Glomerular visceral epithelial cell (primary cell): ENCODE results near the gene DHCR24.
"Not testable (repeated sequence)": the region's sequence is repeated elsewhere in the genome, so short reads cannot be mapped to it uniquely, and the experiment has no call there.

Experiments
- DNase-seq: peaks from one replicate; pipeline ENCODE4 v3.0.0-alpha.2; 2016; ENCODE audit errors: extremely low spot score

Gene DHCR24

GRCh38 chr1:54888080-54888733 is 1.2 kb upstream of the DHCR24 start:
- no peak for DNase-seq

- DNase-seq = no peak
Measured at GRCh38 chr1:54887665-54888071, 673 bp upstream of the DHCR24 start.

- DNase-seq = peak; percentile 56
Measured at GRCh38 chr1:54885807-54886723, 930 bp downstream of the DHCR24 start.

GRCh38 chr1:54885237-54885679 is 1.7 kb downstream of the DHCR24 start:
- DNase-seq = no peak

- DNase-seq = no peak
Measured at GRCh38 chr1:54884768-54885167, 2.2 kb downstream of the DHCR24 start.

- peak; percentile 52 for DNase-seq
Measured at GRCh38 chr1:54884135-54884586, 2.8 kb downstream of the DHCR24 start.

- no peak for DNase-seq
Measured at GRCh38 chr1:54883349-54884102, 3.5 kb downstream of the DHCR24 start.

GRCh38 chr1:54882519-54882918 is 4.5 kb downstream of the DHCR24 start:
- DNase-seq = no peak

- not testable (repeated sequence) for DNase-seq
Measured at GRCh38 chr1:54881604-54882003, 5.4 kb downstream of the DHCR24 start.

- no peak for DNase-seq
Measured at GRCh38 chr1:54879872-54880271, 7.1 kb downstream of the DHCR24 start.

- DNase-seq = no peak
Measured at GRCh38 chr1:54876814-54877213, 10.2 kb downstream of the DHCR24 start.

- no peak for DNase-seq
Measured at GRCh38 chr1:54875000-54875399, 12.0 kb downstream of the DHCR24 start.

- no peak for DNase-seq
Measured at GRCh38 chr1:54874079-54874830, 12.7 kb downstream of the DHCR24 start.

GRCh38 chr1:54872036-54872331 is 15.0 kb downstream of the DHCR24 start:
- no peak for DNase-seq

GRCh38 chr1:54871275-54872035 is 15.5 kb downstream of the DHCR24 start:
- no peak for DNase-seq

- DNase-seq = no peak
Measured at GRCh38 chr1:54870869-54871268, 16.1 kb downstream of the DHCR24 start.

GRCh38 chr1:54869173-54869851 is 17.7 kb downstream of the DHCR24 start:
- DNase-seq = no peak

GRCh38 chr1:54867717-54868057 is 19.3 kb downstream of the DHCR24 start:
- no peak for DNase-seq

- no peak for DNase-seq
Measured at GRCh38 chr1:54866801-54867716, 19.9 kb downstream of the DHCR24 start.
